Fibroblast of skin of back (primary cell): Measurements from ENCODE around the gene TAGAP.
"Not testable (repeated sequence)": the region's sequence is repeated elsewhere in the genome, so short reads cannot be mapped to it uniquely, and the experiment has no call there.

Experiments
- DNase-seq: peaks from one replicate; pipeline ENCODE4 v3.0.0-alpha.2; 2013

TAGAP gene

DNA sequence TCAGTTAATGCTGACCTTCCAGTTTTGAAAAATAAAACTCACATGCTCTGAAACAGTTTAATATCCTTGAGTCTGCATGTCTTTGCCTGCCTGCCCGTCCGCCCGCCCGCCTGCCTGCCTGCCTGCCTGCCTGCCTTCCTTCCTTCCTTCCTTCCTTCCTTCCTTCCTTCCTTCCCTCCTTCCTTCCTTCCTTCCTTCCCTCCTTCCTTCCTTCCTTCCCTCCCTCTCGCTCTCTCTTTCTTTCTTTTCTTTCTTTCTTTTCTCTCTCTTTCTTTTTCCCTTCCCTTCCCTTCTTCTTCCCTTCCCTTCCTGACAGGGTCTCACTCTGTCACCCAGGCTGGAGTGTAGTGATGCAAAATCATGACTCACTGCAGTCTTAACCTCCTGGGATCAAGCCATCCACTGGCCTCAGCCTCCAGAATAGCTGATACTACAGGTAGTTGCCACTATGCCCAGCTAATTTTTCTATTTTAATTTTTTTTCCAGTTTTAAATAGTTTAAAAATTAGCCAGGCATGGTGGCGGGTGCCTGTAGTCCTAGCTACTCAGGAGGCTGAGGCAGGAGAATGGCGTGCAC, 34.7 kb downstream of the TAGAP start:
- DNase-seq, result peak; percentile 24

DNA sequence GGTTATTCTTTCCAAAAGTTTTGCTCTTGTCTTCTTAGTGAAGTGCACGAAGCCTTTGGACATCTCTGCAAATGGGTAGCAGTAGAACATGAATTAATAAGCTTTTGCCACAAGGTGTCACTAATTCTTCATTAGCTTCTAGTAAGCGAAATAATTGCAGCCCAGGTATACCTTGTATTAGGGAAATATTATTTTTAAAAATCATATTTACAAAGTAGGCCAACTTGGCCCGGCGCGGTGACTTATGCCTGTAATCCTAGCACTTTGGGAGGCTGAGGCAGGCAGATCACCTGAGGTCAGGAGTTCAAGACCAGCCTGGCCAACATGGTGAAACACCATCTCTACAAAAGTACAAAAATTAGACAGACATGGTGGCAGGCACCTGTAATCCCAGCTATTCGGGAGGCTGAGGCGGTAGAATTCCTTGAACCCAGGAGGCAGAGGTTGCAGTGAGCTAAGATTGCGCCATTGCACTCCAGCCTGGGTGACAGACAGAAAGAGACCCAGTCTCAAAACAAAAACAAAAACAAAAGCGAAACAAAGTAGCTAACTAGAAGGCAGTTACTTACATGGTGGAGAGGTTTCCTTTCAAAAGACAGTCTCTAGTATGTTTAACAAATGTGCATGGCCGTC, 36.0 kb downstream of the TAGAP start:
- DNase-seq, result peak; percentile 16

- DNase-seq, result no peak
These were observed 37.3 kb downstream of the TAGAP start for GRCh38 chr6:159007510-159007909.

GRCh38 chr6:159005436-159005835, 39.4 kb downstream of the TAGAP start:
- DNase-seq, result no peak

DNA sequence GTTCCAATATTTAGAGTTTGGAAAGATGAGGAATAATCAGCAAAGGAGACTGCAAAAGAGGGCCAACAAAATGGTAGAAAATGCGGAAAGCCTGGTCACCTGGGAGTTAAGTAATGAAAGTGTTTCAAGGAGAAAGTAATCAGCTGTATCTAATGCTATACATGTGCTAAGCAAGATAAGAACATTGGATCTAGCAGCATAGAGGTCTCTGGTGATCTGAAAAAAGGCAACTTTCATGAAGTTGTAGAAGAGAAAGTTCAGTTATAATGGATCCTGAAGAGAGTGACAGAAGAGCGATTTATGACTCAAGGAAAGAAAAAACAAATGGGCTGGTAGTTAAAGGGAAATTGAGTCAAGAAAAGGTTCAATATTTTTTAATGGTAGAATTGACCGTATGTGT, 40.2 kb downstream of the TAGAP start:
- DNase-seq, result no peak

DNA sequence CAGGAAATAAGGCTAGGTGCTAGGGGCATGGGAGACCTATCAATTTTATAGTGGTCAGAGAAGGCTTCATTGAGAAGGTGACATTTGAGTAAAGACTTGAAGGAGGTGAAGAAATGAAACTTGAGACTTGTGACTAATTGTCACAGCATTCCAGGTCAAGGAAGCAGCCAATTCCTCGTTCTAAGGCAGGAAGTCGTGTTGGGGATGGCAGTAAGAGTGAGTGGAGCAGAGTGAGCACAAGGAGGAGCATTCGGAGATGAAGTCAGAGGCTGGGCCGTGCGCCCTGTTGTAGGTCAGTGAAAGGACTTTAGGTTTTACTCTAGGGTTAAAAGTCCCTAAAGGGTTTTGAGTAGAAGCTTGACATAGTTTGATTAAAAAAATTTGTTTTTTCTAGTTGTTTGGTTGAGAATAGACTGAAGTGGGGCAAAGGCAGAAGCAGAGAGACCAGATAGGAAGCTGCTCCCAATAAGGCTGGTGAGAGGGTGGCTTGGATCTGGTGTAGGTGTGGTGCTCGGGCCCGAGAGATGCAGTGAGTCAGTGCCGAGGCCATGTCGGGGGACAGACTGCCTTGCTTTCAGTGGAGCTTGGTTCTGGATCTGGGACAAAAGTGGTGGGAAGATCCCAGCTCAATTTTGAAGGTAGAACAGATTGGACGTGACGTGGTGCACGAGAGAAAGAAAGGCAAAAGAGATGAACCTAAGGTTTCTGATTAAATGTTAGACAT, 42.2 kb downstream of the TAGAP start:
- DNase-seq, result peak; percentile 44

DNA sequence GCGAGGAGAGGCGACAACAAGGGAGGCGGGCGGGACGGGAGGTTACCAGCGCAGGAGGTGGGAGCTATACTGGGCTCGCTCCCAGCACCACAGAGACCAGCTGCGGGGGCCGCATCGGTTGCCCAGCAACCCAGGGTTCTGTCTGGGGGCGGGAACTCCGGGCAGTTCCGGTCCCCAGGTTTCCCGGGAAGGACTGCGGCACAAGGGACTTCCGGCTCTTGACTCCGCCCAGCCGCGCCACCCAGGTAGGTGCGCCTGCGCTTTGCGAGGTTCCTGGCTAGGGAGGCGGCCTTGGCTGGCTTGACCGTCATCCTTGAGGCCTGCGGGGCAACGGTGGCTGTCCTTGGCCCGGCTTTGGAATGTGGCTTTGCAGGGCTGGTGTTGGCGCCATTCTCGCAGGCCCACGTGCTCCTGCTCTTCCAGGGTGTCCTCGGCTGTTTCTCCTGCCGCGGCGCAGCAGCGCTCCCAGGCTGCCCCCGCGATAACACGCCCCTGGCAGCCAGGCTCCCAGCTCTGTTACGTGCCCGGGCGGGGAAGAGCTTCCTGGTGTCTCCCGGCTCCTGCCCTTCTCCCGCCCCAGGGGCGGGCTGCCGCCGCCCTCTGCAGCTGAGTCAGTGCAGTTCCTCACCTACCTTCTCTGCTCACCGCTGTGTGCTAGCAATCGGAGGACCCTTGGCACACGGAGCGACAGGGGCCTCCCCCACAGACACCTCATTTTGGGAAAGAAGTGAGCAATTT, 45.0 kb downstream of the TAGAP start, which contains the start of gene RSPH3:
Gene RSPH3, minus strand, starts transcription at position 537 of the 738 bp plus-strand sequence. CDS start 652 bp downstream, outside the sequence.
- DNase-seq, result peak; percentile 93

GRCh38 chr6:158999154-158999665, 45.6 kb downstream of the TAGAP start:
- DNase-seq, result no peak

GRCh38 chr6:158996856-158997255, 47.9 kb downstream of the TAGAP start:
- DNase-seq, result no peak

- no peak for DNase-seq
These were observed 51.2 kb downstream of the TAGAP start for GRCh38 chr6:158993639-158994038.

GRCh38 chr6:158991017-158991723, 53.6 kb downstream of the TAGAP start:
- DNase-seq, result no peak

DNA sequence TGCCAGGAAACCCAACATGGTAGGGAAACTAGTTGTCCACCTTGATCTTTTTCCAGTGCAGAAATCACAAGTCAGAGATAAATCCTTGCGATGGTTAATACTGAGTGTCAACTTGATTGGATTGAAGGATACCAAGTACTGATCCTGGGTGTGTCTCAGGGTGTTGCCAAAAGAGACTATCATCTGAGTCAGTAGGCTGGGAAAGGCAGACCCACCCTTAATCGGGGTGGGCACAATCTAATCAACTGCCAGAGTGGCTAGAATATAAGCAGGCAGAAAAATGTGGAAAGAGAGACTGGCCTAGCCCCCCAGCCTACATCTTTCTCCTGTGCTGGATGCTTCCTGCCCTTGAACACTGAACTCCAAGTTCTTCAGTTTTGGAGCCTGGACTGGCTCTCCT, 55.1 kb downstream of the TAGAP start:
- DNase-seq, result not testable (repeated sequence)

DNA sequence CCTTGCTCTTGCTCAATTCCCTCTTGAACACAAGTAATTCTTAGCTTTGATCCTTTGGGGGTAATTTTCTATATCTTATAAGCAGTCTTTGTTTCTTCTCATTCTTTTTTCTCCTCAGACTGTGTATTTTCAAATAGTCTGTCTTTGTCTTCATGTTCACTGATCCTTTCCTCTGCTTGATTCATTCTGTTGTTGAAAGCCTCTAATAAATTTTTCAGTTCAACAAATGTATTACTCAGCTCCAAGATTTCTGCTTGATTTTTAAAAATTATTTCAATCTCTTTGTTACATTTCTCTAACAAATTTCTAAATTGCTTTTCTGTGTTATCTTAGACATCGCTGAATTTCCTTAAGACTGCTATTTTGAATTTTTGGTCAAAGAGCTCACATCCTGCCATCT, 56.3 kb downstream of the TAGAP start:
- no peak for DNase-seq

- no peak for DNase-seq
These were observed 57.1 kb downstream of the TAGAP start for GRCh38 chr6:158987657-158988056.
